SKM-1 (cell line): Measurements from ENCODE around the gene FASTK.
"Not testable (repeated sequence)": the region's sequence is repeated elsewhere in the genome, so short reads cannot be mapped to it uniquely, and the experiment has no call there.

ENCODE experiments used
- DNase-seq: peaks from one replicate; lab custom pipeline; 2025; ENCODE audit not compliant: unreplicated experiment; lab: John Stamatoyannopoulos, UW

Gene FASTK

DNA sequence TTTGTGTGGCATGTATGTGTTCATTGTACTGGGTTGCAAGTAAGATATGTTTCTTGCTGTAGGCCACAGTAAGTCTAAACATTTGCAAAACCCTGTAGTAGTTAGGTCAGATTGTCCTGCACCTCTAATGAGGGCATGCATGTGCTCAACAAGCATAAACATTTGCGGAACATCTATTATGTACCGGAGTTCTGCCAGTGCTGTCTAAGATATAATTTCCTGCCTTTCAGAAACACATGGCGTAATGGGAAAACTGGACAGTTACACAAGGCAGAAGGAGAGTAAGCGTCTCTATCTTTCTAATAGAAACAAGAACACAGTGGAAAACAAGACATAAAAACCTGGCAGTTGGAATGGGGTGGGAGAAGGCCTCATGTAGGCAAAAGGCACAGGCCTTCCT is 49.6 kb downstream of the FASTK start:
- no peak for DNase-seq

DNA sequence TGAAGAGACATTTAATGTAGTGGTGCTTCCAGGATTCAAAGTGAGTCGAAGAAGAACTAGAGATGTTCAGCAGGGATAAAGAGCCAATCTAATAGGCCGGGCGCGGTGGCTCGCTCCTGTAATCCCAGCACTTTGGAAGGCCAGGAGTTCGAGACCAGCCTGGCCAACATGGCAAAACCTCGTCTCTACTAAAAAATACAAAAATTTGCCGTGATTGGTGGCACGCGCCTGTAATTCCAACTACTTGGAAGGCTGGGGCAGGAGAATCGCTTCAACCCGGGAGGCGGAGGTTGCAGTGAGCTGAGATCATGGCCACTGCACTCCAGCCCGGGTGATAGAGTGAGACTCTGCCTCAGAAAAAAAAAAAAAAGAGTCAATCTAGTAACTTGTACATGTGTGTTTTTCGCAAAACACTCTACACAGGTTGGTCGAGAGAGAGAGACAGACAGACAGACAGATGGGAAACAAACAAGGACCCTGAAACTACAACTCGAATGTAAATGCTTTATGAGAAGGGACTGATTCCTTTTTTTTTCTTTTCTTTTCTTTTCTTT is 51.6 kb downstream of the FASTK start:
- no peak for DNase-seq

DNA sequence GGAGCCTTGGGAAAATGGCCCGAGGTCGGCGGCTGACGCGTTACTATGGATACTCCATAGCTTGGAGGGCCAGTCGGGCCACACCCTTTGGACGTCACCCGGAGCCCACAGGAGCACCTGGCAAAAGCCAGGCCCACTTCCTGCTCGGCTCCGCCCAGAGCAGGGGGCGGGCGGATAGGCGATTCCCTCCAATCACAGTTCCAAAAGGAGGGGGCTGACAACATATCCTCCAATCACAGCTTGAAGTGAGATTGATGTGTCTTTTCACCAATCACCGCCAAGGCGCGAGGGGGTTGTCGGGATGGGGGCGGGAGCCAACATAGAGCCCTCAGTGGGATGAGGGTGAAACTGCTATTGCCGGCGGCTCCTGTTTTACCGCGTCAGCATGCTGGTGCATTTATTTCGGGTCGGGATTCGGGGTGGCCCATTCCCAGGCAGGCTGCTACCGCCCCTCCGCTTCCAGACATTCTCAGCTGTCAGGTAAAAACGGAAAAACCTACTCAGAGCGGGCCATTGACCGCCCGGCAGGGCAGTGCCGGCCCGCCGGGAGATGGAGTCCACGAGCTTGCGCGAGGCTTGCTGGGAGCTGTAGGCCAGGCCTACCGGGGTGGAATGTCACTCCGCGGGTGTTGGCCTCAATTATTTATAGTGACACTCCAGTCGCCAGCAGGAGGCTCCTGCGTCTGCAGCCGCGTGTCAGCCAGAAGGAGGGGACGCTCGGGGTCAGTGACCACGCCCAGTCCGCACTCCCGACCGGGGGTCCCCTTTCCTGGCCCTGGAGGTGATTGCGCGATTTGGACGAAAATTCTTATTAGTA is 52.3 kb downstream of the FASTK start, which contains the start of gene ABCB8:
Gene ABCB8, plus strand, starts transcription at position 320 of the 817 bp plus-strand sequence. Its CDS starts 66 bp downstream, at position 386.
- peak; percentile 78 for DNase-seq

- DNase-seq: not testable (repeated sequence)
Observed at GRCh38 chr7:151027728-151028130, 52.9 kb downstream of the FASTK start.

DNA sequence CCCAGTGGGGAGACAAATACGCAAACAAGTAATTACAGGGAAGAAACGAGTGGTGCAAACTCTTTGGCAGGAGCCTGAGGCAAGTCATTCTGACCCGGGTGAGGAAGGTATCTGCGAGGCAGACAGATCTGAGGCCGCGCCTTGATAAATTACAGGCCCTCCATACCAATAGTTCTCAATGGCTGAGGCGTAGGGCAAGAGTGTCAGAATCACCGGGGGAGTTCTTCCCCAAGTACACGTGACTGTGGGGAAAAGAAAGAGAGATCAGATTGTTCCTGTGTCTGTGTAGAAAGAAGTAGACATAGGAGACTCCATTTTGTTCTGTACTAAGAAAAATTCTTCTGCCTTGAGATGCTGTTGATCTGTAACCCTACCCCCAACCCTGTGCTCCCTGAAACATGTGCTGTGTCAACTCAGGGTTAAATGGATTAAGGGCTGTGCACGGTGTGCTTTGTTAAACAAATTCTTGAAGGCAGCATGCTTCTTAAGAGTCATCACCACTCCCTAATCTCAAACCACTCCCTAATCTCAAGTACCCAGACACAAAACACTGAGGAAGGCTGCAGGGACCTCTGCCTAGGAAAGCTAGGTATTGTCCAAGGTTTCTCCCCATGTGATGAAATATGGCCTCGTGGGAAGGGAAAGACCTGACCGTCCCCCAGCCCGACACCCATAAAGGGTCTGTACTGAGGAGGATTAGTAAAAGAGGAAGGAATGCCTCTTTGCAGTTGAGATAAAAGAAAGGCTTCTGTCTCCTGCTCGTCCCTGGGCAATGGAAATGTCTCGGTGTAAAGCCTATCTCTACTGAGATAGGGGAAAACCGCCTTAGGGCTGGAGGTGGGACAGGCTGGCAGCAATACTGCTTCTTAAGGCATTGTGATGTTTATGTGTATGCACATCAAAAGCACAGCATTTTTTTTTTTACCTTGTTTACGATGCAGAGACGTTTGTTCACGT is 53.6 kb downstream of the FASTK start:
- DNase-seq: not testable (repeated sequence)
